NT2/D1 (cell line): ENCODE results near the gene CDKN2D.
"Not testable (repeated sequence)": the region's sequence is repeated elsewhere in the genome, so short reads cannot be mapped to it uniquely, and the experiment has no call there.

ENCODE experiments used
- DNase-seq: peaks from one replicate; pipeline ENCODE4 v3.0.0-alpha.2; 2011; ENCODE audit warnings: low read depth, low spot score
- H3K27me3 ChIP-seq: 2 replicates; pipeline ENCODE4 v1.6.0; 2011; ENCODE audit warnings: mild to moderate bottlenecking; ENCODE audit not compliant: insufficient read length, insufficient read depth
- H3K36me3 ChIP-seq: 2 replicates; pipeline ENCODE4 v1.6.1; 2011; ENCODE audit warnings: mild to moderate bottlenecking, low read length, mixed read lengths; ENCODE audit not compliant: insufficient read depth, insufficient read length
- H3K4me1 ChIP-seq: 2 replicates; pipeline ENCODE4 v1.5.1; 2011; ENCODE audit not compliant: insufficient read depth, insufficient read length
- H3K4me3 ChIP-seq: 2 replicates; pipeline ENCODE4 v1.5.1; 2011; ENCODE audit warnings: low read depth; ENCODE audit not compliant: insufficient read length
- H3K9ac ChIP-seq: 2 replicates; pipeline ENCODE4 v1.6.0; 2011; ENCODE audit warnings: low read depth; ENCODE audit not compliant: insufficient read length
- H3K9me3 ChIP-seq: 2 replicates; pipeline ENCODE4 v1.5.1; 2011; ENCODE audit warnings: mild to moderate bottlenecking, low read length; ENCODE audit not compliant: insufficient read depth
- SUZ12 ChIP-seq: IDR thresholded peaks from 2 replicates; pipeline ENCODE4 v1.6.1; 2011; ENCODE audit not compliant: insufficient read length, insufficient read depth; ENCODE audit errors: extremely low read depth
- YY1 ChIP-seq: IDR thresholded peaks from 2 replicates; pipeline ENCODE4 v1.6.1; 2011; ENCODE audit not compliant: insufficient read length, insufficient read depth
- ZNF274 ChIP-seq: IDR thresholded peaks from 2 replicates; pipeline ENCODE4 v1.6.1; 2011; ENCODE audit warnings: mild to moderate bottlenecking, low read depth, low read length

The CDKN2D gene

DNA sequence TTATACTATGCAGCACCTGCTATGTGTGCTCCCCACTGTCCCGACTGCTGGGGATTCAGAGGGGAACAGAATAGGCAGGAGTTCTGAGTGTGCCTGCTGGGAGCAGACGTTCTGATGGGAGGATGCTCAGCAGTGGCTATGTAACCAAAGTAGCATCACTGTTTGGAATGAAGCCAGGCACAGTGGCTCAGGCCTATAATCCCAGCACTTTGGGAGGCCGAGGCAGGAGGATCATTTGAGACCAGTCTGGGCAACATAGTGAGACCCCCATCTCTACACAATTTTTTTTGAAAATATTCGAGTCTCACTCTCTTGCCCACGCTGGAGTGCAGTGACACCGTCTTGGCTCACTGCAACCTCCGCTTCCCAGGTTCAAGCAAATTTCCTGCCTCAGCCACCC, 19.0 kb downstream of the CDKN2D start:
- DNase-seq, result no peak
- Histone ChIP-seq H3K27me3 (no peaks in the 10 kb centered on the region), H3K9ac (no peak overlapping the region), H3K4me1 (peaks cover 10% of the 10 kb centered on the region), H3K36me3 (peaks cover 74% of the 10 kb centered on the region), H3K9me3 (no peaks in the 10 kb centered on the region), H3K4me3 (no peak overlapping the region)
- TF ChIP-seq ZNF274 (no peak), SUZ12 (no peak), YY1 (no peak)

- Histone ChIP-seq H3K27me3 (no peaks in the 10 kb centered on the region), H3K4me1 (peaks cover 13% of the 10 kb centered on the region), H3K36me3 (peaks cover 65% of the 10 kb centered on the region), H3K9me3 (no peaks in the 10 kb centered on the region), H3K9ac (no peak overlapping the region), H3K4me3 (no peak overlapping the region)
- TF ChIP-seq ZNF274 (no peak), SUZ12 (no peak), YY1 (no peak)
- no peak for DNase-seq
Measured at GRCh38 chr19:10548746-10549276, 20.0 kb downstream of the CDKN2D start.

DNA sequence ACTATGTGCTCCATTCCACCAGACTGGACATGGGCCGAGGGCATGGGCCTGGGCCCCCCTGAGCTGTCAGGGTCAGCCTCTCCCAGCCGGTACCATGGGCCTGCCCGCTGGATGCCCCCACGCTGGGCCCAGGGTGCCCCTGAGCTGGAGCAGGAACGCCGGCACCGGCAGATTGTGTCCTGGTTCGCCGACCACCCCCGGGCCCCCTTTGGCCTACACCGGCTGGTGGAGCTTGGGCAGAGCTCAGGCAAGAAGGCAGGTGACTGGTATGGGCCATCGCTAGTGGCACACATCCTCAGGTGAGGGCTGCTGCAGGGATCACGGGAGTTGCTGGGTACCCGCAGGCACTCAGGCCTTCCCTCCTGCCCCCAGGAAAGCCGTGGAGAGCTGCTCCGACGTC, 22.0 kb downstream of the CDKN2D start:
- TF ChIP-seq SUZ12, result no peak
- TF ChIP-seq YY1, result no peak
- peaks cover 10% of the 10 kb centered on the region for H3K4me1 ChIP-seq

DNA sequence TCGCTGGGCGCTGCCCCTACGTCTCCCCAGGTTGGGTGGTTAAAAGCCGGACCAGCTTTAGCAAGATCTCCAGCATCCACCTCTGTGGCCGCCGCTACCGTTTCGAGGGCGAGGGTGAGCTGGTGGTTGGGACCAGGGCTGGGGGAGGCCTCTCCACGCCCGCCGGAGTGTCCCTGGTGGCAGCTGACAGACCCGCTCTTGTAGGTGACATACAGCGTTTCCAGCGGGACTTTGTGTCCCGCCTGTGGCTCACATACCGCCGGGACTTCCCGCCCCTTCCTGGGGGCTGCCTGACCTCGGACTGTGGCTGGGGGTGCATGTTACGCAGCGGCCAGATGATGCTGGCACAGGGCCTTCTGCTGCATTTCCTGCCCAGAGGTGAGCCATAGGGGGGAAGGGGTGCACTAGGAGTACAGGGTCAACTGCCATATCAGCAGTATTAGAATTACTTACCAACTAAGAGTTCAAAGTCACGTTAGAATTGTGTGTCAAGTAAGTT, 24.0 kb downstream of the CDKN2D start:
- Histone ChIP-seq H3K9me3 (no peaks in the 10 kb centered on the region), H3K4me3 (peak overlapping the region; percentile 78), H3K36me3 (peaks cover 36% of the 10 kb centered on the region), H3K4me1 (peaks cover 10% of the 10 kb centered on the region), H3K9ac (peak overlapping the region; percentile 95), H3K27me3 (no peaks in the 10 kb centered on the region)
- TF ChIP-seq SUZ12, result no peak
- no peak for TF ChIP-seq YY1
- no peak for TF ChIP-seq ZNF274
- DNase-seq, result no peak

More for the DNA sequence above, 22.0 kb downstream of the CDKN2D start:
- Histone ChIP-seq H3K4me3 (no peak overlapping the region), H3K9ac (no peak overlapping the region), H3K9me3 (no peaks in the 10 kb centered on the region), H3K36me3 (peaks cover 45% of the 10 kb centered on the region), H3K27me3 (no peaks in the 10 kb centered on the region)
- DNase-seq, result no peak

DNA sequence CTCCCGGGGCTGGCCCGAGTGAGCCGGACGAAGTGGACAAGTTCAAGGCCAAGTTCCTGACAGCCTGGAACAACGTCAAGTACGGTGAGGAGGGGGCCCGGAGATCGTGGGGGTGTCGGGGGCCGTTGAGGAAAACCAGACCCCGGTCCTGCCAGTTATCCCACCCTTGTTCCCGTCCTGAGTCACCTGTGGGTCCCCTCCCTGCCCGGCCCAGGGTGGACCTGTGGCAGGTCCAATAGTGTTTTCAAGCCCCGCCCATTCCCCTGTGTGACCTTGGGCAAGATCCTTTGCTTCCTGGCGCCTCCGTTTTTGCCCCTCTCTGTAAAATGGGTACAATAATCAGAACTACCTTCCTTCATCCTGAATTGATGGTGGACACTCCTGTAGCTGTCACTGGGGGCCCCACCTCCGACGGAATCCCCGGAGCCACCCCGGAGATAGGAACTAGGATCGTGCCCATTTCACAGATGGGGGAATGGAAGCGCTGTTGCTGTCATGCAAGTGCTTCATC, 24.5 kb downstream of the CDKN2D start:
- no peaks in the 10 kb centered on the region for H3K27me3 ChIP-seq
- DNase-seq, result no peak
- no peaks in the 10 kb centered on the region for H3K9me3 ChIP-seq
- peak overlapping the region; percentile 78 for H3K4me3 ChIP-seq
- H3K9ac ChIP-seq, result peak overlapping the region; percentile 95
- TF ChIP-seq ZNF274 (no peak), YY1 (no peak), SUZ12 (no peak)
- peaks cover 33% of the 10 kb centered on the region for H3K36me3 ChIP-seq
- H3K4me1 ChIP-seq, result peaks cover 10% of the 10 kb centered on the region

DNA sequence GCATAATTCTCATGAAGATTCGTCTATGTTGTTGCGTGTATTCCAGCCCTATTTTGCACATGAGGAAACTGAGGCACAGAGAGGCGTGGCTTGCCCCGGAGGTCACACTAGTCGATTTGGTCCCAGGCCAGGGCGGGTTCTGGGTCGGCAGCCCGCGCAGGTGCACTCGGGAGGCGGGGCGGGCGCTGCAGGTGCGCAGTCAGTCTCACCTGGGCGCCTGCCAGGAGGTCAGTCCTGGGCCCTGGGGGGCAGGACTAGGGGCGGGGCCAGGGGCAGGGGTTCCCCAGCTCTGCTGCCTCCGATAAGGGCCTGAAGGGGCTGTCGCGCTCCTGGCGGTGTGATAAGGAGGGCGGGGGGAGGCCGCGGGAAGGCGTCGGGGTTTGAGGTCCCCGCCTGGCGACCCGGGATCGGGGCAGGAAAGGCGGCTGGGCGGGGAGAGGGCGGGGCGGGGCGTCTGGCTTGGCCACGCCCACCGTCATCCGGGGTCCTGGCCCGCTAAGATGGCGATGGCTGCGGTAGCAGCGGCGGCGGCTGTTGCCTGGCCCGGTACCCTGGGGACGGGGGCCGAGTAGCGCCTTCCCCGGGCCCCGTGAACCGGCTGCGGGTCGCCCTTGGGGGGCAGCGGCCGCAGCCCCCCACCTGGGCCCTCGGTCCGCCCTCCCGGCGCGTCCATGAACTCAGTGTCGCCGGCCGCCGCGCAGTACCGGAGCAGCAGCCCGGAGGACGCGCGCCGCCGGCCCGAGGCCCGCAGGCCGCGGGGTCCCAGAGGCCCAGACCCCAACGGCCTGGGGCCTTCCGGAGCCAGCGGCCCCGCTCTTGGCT, 25.1 kb downstream of the CDKN2D start, which contains the start of gene ATG4D:
Gene ATG4D, plus strand, starts transcription at position 485 of the 822 bp plus-strand sequence. Its CDS starts 187 bp downstream, at position 672.
- Histone ChIP-seq H3K27me3 (no peaks in the 10 kb centered on the region), H3K4me1 (peaks cover 10% of the 10 kb centered on the region), H3K36me3 (peaks cover 26% of the 10 kb centered on the region), H3K4me3 (peak within 1 kb of the TSS; percentile 78), H3K9me3 (no peaks in the 10 kb centered on the region), H3K9ac (peak within 1 kb of the TSS; percentile 95)
- TF ChIP-seq YY1 (peak; percentile 59), SUZ12 (no peak)
- peak; percentile 65 for DNase-seq

GRCh38 chr19:10543059-10543419, 25.7 kb downstream of the CDKN2D start:
- H3K9ac ChIP-seq, result peak overlapping the region; percentile 42
- no peaks in the 10 kb centered on the region for H3K27me3 ChIP-seq
- peaks cover 10% of the 10 kb centered on the region for H3K4me1 ChIP-seq
- H3K4me3 ChIP-seq, result peak overlapping the region; percentile 78
- H3K36me3 ChIP-seq, result peaks cover 21% of the 10 kb centered on the region
- no peaks in the 10 kb centered on the region for H3K9me3 ChIP-seq
- TF ChIP-seq SUZ12 (no peak), YY1 (no peak)
- no peak for DNase-seq

DNA sequence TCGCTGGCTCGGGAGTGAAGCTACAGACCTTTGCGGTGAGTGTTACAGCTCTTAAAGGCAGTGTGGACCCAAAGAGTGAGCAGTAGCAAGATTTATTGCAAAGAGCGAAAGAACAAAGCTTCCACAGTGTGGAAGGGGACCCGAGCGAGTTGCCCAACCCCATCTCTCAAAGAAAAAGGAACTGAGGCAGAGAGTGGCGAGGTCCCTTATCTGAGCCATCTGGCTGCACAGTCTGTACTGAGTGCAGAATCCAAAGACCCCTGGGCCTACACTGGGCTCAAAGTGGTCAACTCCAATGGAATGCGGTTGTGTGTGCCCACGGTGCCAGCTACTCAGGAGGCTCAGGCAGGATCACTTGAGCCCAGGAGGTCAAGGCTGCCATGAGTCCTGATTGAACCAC, 29.8 kb downstream of the CDKN2D start:
- H3K9ac ChIP-seq, H3K4me3 ChIP-seq, H3K27me3 ChIP-seq, H3K9me3 ChIP-seq, H3K36me3 ChIP-seq, H3K4me1 ChIP-seq, DNase-seq: not testable (repeated sequence)
